ENCODE data around the gene PRKAG3. TPM values are rescaled to one million over a fixed set of nuclear protein-coding genes. Genes with fewer than 3 reads are reported as not detected.

Gene PRKAG3
- total RNA-seq, 3 donors from 2014 or later = not detected

DNA sequence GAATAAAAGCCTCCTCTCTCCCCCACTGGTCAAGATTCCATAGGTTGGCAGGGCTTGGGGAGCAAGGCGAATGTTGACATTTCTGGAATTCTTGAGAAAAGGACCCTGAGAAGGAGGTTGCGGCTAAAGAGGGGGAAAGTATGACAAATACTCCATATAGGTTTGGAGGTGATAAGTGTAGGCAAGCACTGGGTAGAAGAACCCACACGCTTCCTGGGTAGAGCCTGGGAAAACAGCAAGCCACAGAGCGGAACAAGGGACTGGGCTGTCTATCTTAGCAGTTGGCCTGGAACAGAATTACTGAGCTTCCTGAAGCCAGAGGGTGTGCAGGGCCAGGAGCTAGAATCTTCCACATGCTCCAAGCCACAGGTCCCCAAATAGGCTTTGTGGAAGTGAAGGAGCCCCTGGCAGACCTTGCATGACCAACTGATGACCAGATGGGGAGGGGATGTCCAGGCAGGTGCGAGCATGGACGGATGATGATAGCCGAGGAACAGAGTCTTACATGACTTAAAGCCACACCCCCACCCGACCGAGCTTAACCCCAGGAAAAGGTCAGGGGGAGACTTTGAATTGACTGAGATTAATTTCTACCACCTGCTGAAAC, 9.9 kb downstream of the PRKAG3 start:
- Histone ChIP-seq H3K9me3 (no peaks in the 10 kb centered on the region), H3K4me1 (no peaks in the 10 kb centered on the region), H3K4me3 (no peak overlapping the region), H3K36me3 (no peaks in the 10 kb centered on the region), H3K27me3 (no peaks in the 10 kb centered on the region), H3K27ac (no peak overlapping the region)
- no peak for TF ChIP-seq POLR2A (IDR thresholded peaks at IDR 0.05)
- TF ChIP-seq POLR2AphosphoS5 (IDR thresholded peaks at IDR 0.05) = no peak
- intact Hi-C loops (cut with DNase I; ENCODE audit: low total_unique reads) = no loop called here
- no peak for DNase-seq (ENCODE audit: low spot score in 2 of 2)

DNA sequence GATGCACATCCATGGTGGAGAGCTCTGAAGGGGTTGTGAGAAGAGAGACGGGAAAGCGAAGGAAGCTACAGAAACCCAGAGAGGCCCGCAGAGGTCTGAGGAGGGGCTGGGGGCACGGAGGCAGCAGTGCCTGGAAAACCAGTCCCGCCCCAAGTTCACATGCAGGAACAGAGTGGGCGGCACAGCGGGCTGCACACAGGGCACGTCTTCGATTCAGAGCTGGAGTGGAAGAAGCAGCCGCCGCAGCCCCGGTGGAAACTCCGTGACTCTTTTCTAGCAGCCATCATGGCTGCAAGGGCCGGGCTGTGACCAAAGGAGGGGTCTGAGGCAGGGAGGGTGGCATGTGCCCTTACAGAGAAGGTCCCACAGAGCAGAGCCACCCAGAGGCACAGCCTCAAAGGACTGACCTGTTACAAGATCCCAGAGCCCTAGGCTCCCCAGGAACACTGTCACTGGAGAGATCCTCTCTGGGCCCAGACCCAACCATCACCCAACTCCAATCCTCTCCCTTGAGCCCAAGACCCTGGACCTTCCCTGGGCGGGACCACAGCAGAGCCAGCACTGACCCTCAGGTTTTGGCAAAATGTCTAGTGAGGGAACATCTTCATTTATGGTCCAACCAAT, 10.7 kb downstream of the PRKAG3 start:
- no peak overlapping the region for H3K4me3 ChIP-seq
- TF ChIP-seq POLR2AphosphoS5 (IDR thresholded peaks at IDR 0.05) = no peak
- no peak for TF ChIP-seq POLR2A (IDR thresholded peaks at IDR 0.05)
- TF ChIP-seq, protein P1, sequence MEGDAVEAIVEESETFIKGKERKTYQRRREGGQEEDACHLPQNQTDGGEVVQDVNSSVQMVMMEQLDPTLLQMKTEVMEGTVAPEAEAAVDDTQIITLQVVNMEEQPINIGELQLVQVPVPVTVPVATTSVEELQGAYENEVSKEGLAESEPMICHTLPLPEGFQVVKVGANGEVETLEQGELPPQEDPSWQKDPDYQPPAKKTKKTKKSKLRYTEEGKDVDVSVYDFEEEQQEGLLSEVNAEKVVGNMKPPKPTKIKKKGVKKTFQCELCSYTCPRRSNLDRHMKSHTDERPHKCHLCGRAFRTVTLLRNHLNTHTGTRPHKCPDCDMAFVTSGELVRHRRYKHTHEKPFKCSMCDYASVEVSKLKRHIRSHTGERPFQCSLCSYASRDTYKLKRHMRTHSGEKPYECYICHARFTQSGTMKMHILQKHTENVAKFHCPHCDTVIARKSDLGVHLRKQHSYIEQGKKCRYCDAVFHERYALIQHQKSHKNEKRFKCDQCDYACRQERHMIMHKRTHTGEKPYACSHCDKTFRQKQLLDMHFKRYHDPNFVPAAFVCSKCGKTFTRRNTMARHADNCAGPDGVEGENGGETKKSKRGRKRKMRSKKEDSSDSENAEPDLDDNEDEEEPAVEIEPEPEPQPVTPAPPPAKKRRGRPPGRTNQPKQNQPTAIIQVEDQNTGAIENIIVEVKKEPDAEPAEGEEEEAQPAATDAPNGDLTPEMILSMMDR (IDR thresholded peaks at IDR 0.05) = no peak
- H3K4me1 ChIP-seq = no peaks in the 10 kb centered on the region
- H3K9me3 ChIP-seq = no peaks in the 10 kb centered on the region
- H3K27ac ChIP-seq = no peak overlapping the region
- no peak for DNase-seq (ENCODE audit: low spot score in 2 of 2)
- H3K27me3 ChIP-seq = no peaks in the 10 kb centered on the region
- H3K36me3 ChIP-seq = no peaks in the 10 kb centered on the region
- intact Hi-C loops (cut with DNase I; ENCODE audit: low total_unique reads) = no loop called here

DNA sequence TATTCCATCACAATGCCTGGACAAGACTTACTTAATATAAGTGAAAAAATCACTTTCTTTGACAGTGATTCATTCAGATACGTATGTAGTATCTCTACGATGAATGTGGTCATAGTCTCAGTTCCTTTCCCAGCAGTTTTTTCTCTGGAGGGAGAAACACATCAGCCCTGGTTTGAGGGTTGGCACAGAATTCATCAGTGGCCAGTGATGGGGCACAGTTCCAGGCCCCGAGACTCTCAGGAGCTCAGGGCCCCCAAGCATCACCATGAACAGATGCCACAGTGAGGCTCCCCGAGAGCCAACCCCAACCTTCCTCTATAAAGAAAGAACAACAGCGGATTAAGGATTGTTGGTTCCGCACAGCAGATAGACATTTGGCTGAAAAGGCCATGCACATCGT, 12.5 kb downstream of the PRKAG3 start:
- Histone ChIP-seq H3K4me3 (no peak overlapping the region), H3K9me3 (no peaks in the 10 kb centered on the region), H3K27me3 (no peaks in the 10 kb centered on the region), H3K36me3 (peaks cover 14% of the 10 kb centered on the region), H3K27ac (no peak overlapping the region), H3K4me1 (no peaks in the 10 kb centered on the region)
- intact Hi-C loops (cut with DNase I; ENCODE audit: low total_unique reads) = no loop called here
- DNase-seq (ENCODE audit: low spot score in 2 of 2) = no peak
- TF ChIP-seq POLR2AphosphoS5 (IDR thresholded peaks at IDR 0.05) (no peak), POLR2A (IDR thresholded peaks at IDR 0.05) (no peak)
- TF ChIP-seq, protein P1 (IDR thresholded peaks at IDR 0.05) = no peak

DNA sequence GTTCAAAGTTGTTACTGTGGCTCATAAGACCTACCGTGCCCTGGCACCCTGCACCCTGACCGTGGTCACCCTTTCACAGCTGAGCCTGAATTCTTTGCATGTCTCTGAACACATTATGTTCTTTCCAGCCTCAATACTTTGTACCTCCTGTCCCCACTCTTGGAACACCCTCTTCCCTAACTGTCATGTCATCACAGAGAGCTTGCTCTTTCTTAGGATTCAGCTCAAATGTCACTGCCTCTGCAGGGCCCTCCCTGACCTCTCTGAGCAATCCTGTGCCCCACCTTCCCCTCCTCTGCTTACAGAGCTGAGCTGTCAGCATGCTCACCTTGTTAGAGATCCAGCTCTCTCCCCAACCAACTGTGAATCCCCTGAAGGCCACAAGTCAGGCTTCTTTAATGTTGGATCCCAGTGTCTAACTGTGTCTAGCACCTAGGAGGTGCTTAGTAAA, 15.0 kb downstream of the PRKAG3 start:
- Histone ChIP-seq H3K9me3 (no peaks in the 10 kb centered on the region), H3K4me3 (no peak overlapping the region), H3K36me3 (peaks cover 14% of the 10 kb centered on the region), H3K4me1 (no peaks in the 10 kb centered on the region), H3K27me3 (no peaks in the 10 kb centered on the region), H3K27ac (no peak overlapping the region)
- no peak for TF ChIP-seq POLR2AphosphoS5 (IDR thresholded peaks at IDR 0.05)
- TF ChIP-seq, protein P1 (IDR thresholded peaks at IDR 0.05) = no peak
- no peak for DNase-seq (ENCODE audit: low spot score in 2 of 2)
- intact Hi-C loops (cut with DNase I; ENCODE audit: low total_unique reads) = no loop called here

DNA sequence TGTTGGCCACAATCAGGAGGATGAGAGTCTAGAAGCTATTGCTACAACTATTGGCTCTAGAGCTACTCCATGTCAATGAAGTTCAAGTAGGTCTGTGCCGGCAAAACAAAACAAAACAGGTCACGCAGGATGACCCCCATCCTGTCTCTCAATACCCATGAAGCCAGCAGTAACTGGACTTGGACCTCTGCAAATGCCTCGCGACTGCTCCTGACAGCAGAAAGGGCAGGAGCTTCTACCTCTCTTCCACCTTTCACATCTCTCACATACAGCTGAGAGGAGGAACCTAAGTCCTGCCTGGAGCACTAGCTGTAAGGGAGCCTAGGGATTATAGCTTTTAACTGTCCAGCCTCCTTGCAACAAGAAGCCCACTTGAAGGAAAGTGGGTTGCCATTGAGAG, 16.0 kb downstream of the PRKAG3 start:
- no peak for DNase-seq (ENCODE audit: low spot score in 2 of 2)
- no peak for TF ChIP-seq POLR2A (IDR thresholded peaks at IDR 0.05)
- no peak for TF ChIP-seq POLR2AphosphoS5 (IDR thresholded peaks at IDR 0.05)
- TF ChIP-seq, protein P1 (IDR thresholded peaks at IDR 0.05) = no peak
- intact Hi-C loops (cut with DNase I; ENCODE audit: low total_unique reads) = no loop called here

More for the DNA sequence above, 16.0 kb downstream of the PRKAG3 start:
- Histone ChIP-seq H3K27ac (no peak overlapping the region), H3K36me3 (peaks cover 14% of the 10 kb centered on the region), H3K9me3 (no peaks in the 10 kb centered on the region), H3K4me1 (no peaks in the 10 kb centered on the region), H3K27me3 (no peaks in the 10 kb centered on the region), H3K4me3 (no peak overlapping the region)
